Measurements from ENCODE around the gene DNASE1L2.
"Not testable (repeated sequence)": the region's sequence is repeated elsewhere in the genome, so short reads cannot be mapped to it uniquely, and the experiment has no call there.

Gene DNASE1L2, protein sequence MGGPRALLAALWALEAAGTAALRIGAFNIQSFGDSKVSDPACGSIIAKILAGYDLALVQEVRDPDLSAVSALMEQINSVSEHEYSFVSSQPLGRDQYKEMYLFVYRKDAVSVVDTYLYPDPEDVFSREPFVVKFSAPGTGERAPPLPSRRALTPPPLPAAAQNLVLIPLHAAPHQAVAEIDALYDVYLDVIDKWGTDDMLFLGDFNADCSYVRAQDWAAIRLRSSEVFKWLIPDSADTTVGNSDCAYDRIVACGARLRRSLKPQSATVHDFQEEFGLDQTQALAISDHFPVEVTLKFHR

DNA sequence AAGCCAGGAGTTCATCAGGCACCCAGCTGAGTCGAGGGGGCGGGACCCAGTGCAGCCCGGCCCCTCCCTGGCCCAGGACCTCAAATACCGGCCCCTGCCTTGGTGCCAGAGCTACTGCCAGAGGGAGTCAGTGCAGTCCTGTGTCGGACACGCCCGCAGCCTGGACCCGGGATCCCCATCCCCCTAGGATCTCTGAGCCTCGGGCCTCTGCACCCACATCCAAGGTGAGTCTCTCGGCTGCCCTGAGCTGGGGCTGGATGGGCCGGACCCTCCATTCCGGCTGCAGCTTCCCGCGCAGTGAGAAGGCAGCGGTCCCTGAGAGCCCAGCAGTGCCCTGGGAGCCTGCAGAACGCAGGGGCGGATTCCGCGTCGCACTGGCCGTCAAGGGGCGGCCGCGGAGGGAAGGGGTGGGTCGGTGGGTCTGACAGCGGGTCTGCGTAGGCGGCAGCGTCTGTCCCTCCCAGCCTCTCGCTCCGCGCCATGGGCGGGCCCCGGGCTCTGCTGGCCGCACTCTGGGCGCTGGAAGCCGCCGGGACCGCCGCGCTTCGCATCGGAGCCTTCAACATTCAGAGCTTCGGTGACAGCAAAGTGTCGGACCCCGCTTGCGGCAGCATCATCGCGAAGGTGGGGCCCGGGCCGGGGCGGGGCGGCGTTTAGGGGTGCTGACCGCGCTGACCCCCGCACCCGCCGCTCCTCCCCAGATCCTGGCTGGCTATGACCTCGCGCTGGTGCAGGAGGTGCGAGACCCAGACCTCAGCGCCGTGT lies at the start of gene DNASE1L2:
Gene DNASE1L2, plus strand, starts transcription at position 108 of the 765 bp plus-strand sequence. Its CDS starts 373 bp downstream, at position 481.
- DNase-seq (ENCODE audit: low spot score): no peak

DNA sequence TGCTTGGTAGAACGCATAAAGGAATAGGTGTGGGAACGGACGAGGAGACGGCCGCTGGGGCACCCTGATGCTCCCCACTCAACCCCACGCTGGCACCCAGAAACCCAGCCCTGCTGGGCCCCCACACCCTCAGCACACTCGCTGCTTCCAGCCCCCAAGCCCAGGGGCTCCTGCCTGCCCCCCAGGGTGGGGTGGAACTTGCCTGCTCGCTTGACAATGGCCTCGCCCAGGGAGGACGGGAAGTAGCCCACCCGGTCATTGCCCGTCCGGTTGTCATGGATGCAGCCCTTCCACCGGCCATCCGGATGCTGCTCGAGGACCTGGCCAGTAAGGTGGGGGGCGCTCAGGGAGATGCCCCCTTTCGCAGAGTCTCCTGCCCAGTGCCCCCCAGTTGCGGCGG lies 49.7 kb upstream of the DNASE1L2 start:
- DNase-seq (ENCODE audit: low spot score): no peak

DNA sequence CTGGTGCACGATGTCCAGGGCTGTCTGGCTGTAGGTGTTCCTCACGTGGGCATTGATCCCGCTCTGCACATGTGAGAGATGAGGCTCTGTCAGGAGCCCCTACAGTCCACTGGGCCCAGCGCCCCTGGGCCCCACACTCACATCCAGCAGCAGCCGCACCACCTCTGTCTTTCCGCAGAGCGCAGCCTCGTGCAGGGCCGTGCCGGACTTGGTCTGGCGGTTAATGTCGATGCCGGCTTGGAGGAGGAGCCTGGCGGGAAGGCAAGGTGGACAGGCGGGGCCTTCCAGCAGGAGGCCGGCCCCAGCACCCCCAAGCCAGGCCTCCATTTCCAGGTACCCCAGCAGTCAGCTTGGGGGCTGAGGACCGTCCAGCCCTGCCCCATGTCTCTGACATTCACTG lies 49.0 kb upstream of the DNASE1L2 start:
- DNase-seq (ENCODE audit: low spot score): no peak

DNA sequence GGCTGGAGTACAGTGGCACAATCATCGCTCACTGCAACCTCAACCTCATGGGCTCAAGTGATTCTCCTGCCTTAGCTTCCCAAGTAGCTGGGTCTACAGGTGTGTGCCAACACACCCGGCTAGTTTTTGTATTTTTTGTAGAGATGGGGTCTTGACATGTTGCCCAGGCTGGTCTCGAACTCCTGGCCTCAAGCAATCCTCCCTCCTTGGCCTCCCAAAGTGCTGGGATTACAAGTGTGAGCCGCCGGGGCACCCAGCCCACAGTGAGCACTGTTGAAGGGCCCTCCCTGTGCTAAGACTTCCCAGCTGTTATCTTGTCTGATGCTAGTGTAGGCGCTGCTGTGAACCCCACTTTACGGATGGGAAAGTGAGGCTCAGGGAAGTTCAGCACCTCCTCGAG lies 47.8 kb upstream of the DNASE1L2 start:
- DNase-seq (ENCODE audit: low spot score): no peak

DNA sequence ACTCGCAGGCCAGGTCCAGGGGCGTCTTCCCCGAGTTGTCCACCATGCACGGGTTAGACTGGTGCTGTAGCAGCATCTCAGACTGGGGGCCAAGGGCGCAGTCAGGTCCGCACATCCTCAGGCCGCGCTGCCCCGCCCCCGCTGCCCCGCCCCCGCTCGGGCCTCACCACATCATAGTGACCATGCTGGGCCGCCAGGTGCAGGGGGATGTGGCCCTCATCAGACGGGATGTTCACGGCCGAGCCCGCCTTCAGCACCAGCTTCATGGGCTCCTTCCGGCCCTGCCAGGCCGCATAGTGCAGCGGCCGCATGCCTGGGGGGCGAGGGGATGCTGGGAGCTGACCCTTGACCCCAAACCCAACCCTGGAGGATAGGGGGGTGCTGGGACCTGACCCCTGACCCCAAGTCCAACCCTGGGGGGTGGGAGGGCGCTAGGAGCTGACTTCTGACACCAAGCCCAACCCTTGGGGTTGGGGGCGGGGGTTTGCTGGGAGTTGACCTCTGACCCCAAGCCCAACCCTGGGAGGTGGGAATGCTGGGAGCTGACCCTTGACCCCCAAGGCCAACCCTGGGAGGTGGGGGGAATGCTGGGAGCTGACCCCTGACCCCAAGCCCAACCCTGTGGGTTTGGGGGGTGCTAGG lies 46.9 kb upstream of the DNASE1L2 start:
- no peak for DNase-seq (ENCODE audit: low spot score)

DNA sequence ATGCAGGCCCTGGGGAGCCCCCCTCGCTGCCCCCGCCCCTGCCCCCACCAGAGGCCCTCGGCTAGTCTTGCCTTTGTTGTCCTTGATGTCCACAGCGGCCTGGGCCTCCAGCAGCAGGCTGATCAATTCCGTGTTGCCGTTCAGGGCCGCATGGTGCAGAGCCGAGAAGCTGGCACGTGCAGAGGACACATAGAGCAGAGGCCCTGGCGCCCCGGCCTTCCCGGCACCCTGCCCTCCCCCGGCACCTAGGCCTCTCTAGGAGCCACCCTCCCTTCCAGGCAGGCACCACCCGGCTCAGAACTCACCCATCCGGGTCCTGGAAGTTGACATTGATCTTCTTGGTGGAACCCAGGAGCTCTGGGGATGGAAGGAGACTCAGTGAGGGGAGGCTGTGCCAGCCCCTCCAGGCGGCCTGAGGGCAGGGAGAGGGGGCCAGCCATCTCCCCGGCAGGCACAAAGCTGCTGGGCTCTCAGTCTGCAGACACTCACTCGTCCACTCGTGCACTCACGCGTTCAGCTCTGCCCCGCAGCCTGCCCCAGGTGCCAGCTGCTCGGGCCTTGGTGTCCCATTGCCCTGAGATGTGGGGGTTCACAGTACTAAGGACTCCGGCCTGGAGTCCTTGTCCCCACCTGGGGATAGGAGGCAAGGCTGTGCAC lies 46.1 kb upstream of the DNASE1L2 start:
- no peak for DNase-seq (ENCODE audit: low spot score)

DNA sequence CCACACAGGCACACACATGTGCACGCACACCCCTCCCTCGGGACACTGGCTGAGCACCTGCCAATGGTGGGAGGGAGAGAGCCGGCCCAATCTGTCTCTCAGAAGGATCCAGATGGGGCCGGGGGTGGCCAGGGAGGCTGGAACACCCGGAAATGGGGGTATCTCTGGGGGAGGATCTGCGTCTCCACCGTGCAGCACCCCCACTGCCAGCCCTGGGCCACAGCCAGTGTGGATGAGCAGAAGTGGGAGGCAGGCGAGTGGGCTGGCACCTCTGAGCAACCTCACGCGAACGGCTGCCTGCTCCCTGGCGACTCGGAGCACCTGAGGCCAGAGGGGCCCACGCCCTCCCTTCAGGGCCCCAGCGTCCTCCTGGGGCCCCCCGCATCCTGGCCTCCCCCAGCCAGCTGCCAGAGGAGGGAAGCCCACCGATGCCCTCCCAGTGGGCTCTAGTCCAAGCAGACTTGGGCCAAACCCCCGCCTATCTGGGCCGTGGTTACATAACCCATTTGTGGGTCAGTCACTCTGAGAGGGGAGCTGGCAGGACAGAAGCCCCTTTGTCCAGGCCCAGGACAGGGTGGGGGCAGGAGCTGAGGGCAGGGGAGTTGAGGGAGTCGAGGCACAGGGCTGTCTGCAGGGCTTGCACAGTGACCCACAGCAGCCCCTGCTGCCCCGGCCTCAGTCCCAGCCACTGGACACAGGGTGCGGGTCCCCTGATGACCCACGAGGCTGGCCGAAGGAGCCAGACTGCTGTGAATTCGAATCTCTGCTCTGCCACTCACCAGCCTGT lies 45.4 kb upstream of the DNASE1L2 start:
- no peak for DNase-seq (ENCODE audit: low spot score)

DNA sequence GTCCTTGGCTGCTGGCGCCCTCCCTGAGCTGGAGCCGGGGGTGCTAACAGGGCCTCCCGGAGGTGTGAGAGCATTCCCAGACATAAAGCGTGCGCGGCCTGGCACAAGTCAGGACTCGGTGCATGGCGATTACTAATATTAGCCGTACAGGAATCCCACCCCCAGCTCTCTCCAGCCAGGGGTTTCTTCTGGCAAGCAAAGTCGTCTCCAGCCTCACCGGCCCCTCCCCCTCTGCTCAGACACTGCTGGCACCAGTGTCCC lies 44.9 kb upstream of the DNASE1L2 start:
- no peak for DNase-seq (ENCODE audit: low spot score)

DNA sequence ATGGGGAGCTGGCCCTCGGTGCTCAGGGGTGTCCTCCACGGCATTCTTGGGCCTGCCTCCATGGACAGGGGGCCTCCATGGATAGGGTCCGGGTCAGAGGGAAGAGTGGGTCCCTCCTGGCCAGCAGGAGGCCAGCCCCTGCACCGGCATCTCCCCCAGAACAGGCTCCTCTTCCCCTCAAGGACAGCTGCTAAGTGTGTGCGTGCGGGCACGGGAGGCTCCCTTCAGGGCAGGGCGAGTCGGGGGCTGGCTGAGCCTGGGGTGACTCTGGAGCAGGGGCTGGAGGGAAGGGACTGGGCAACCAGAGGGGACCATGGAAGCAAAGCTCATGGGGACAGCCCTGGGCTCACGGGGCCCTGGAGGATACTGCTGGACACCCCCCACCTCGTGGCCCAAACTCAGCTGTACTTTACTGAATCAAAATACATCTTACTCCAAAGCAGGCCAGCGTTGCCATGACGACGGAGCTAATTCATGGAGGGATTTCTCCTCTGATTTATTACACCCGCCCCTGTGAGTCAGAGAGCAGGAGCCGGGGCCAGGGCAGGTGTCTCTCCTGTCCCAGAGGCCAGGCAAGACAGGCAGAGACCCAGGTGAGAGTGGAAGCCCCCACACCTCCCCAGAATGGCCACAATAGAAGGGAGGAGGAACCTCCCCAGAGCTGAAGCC lies 41.9 kb upstream of the DNASE1L2 start:
- no peak for DNase-seq (ENCODE audit: low spot score)

DNA sequence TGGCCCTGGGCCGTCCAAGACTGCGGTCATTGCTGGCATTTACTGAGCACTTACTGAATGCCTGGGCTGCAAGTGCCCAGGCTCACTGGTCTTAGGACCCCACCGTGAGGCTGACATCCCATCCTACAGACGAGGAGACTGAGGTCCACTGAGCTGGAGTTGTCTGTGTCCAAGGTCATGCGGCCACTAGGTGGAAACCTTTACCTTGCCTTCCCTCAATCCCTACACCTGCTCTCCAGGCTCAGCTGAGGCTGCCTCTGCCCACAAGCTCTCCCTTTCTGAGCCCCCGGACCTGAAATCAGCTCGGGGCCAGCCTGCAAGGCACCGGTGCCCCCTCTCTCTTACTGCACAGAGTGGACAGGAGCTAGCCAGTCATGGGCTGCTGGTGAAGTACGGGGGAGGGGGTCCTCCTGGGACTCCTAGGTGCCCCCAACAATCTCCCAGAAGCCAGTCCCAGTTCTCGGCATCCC lies 41.4 kb upstream of the DNASE1L2 start:
- no peak for DNase-seq (ENCODE audit: low spot score)

DNA sequence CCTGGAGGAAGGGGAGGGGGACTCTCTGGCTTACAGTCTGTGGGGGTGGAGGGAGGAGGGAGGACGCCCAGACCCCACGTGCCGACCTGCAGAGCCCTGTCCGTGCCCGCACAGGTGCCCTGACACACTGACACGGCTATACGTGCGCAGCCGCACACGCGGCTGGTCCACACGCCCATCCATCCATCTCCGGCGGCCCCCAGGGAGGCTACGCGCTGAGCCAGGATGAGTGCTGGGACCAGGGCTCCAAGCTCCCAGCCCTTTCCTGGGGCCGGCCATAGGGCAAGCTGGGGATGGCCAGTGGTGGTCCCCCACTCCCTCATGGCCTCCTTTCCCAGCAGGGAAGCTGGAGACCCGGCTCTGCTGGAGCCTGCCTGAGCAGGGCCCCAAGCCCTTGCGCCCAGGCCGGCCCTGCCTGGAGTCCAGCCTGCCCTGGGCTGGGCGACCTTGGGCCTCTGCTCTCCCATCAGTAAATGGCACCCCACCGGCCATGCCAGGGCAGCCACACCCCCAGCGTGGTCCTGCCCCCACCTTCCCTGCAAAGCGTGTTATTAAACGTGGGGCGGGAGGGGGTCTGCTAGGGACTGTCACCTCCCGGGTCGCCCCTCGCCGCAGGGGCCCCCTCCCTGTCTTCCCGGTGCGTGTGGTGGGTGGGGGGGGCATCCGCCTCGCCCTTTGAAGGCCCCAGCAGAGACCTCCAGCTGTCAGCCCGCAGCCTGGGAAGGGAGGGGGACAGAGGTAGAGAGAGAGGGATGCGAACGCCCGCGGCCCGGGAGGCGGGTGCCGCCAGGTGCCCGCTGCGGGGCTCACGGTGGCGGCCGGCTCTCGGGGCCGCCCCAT lies 40.7 kb upstream of the DNASE1L2 start:
- no peak for DNase-seq (ENCODE audit: low spot score)

DNA sequence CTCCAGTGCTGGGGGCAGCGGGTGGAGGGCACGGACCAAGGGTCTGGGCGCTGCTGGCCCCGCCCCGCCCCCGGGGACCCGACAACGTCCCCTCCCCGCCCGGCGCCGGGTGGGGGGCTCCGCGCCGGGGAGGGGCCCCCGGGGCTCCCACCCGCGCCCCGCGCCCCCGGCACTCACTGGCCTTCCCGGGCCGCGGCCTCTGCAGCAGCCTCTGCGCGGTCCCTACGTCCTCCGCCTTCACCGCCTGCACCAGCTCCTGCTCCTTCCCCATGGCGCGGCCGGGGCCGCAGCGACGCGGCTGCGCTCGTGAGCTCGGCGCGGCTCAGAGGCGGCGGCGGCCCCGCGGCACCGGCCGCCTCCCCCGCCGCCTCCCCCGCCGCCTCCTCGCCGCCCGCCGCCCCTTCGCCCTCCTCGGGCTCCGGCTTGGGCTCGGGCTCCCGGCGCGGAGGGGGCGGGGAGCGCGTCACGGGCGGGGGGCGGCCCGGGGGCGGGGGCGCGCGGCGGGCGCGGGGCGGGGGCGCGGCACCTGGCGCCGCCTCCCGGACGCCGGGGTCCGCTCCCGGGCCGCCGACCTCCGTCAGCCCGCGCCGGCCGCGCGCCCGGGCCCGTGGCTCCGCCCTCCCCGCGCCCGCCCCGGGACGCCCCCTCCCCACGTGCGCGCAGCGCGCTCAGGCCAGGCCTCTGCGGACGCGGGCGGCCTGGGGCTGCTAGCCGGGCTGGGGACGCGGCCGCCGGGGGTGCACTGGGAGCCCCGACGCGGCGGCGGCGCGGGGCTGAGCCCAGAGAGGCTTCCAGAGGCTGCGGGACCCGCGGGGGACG lies 39.9 kb upstream of the DNASE1L2 start, which contains the start of gene CASKIN1:
Gene CASKIN1, minus strand, starts transcription at position 444 of the 819 bp plus-strand sequence. Its CDS starts 173 bp downstream, at position 271.
- DNase-seq (ENCODE audit: low spot score): no peak

DNA sequence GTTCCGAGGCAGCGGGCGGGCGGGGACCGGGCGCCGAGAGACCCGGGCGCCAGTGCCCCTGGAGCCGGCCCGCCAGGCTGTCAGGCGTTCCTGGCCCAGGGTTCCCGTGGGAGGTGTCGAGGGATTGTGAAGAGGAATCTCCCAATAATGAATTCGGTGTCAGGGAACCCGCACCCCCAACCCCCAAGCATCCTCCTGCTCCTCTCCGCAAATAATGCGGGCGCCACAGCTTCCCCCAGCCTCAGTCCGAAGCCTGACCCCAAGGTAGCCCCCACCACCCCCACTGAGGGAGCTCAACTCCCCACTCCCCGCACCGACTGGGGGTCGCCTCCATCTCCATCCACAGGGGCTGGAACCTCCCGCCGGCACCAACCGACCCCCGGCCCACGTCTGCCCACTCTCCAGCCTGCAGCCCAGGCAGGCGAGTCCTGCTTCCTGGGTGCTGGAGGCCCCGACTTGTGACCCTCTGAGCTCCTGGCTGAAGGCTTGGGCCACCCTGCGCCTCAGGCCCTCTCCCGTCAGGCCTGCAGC lies 39.2 kb upstream of the DNASE1L2 start:
- no peak for DNase-seq (ENCODE audit: low spot score)

DNA sequence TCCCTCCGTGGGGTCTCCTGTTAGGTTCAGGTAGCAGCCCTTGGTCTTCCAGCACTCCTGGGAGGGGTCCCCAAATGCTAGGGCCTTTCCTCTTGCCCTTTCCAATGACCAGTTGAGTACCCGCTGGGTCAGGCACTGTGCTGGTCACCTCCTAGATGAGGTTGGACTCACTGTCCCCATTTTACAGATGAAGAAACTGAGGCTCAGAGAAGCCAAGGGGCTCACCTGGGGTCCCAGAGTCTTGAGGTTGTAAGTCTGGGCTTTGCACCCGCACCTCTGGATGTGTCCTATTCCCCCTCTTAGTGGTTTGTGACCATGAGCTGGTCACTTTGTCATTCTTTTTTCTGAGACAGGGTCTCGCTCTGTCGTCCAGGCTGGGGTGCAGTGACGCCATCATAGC lies 38.5 kb upstream of the DNASE1L2 start:
- no peak for DNase-seq (ENCODE audit: low spot score)

DNA sequence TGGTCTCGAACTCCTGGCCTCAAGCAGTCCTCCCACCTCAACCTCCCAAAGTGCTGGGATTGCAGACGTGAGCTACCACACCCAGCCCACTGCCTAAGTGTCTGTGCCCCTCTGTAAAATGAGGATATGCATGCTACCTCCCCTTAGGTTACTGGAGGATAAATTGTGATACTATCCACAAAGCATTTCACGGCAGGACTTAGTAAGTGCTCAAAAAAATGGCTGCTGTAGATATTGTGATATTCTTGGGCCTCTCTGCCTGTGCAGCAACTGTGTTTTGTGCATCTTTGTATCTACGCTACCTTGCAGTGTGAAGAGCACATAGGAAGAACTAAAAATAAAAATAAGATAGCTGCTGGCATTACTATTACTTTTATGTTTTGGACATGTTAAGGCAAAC lies 38.0 kb upstream of the DNASE1L2 start:
- DNase-seq (ENCODE audit: low spot score): no peak

DNA sequence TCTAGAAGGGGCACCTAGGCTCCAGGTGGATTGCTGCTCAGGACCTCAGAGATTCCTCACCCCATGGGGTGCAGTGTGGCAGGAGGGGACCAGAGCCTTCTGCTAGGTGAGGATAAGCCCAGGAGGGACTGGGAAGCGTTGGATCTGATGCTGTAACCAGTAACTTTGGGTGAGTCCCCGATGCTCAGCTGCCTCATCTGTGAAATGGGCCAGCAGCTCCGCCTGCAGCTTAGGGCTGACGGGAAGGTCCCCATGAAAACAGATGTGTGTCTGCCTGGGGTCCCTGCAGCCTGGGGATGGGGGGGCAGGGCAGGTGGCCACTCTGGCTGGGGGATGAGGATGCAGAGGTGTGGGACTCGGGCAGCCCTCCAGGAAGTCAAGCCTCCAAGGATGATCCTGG lies 37.1 kb upstream of the DNASE1L2 start:
- no peak for DNase-seq (ENCODE audit: low spot score)

DNA sequence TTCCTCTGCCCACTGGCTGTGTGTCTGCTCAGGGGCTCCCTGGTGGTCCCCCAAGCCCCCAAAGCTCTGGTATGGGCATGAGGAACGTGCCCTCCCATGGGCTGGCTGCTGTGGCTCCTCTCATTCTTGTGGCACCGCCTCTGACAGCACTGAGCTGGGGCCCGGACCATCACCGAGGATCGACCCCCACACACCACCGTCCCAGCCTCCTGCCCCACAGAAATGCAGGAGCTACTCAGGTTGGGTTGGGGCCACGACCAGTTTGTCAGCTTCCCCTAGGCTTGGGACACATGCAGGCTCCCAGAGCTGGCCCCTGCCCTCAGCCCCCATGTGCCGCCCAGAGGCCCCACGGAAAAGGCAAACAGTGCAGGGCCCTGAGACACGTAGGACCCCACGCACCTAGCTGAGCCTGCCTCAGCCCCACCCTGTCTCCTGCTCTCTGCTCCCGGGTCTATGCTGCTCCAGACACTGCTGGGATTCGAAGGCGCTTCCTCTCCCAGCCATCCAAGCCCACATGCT lies 36.6 kb upstream of the DNASE1L2 start:
- no peak for DNase-seq (ENCODE audit: low spot score)

DNA sequence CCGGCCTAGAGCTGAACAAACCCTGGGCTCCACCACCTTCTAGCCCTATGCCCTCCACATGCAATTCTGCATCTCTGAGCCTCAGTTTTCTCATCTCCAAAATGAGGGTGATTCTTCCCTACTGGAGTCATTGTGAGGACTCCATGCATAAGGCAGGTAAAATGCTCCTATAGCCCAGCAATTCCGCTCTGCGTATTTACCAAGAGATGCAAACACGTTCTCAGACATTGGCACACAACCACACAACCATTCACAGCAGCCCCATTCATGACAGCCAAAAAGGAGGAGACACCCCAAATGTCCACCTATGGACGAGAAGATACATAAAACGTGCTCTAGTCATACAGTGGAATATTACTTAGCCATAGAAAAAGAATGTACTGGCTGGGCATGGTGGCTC lies 35.9 kb upstream of the DNASE1L2 start:
- no peak for DNase-seq (ENCODE audit: low spot score)

DNA sequence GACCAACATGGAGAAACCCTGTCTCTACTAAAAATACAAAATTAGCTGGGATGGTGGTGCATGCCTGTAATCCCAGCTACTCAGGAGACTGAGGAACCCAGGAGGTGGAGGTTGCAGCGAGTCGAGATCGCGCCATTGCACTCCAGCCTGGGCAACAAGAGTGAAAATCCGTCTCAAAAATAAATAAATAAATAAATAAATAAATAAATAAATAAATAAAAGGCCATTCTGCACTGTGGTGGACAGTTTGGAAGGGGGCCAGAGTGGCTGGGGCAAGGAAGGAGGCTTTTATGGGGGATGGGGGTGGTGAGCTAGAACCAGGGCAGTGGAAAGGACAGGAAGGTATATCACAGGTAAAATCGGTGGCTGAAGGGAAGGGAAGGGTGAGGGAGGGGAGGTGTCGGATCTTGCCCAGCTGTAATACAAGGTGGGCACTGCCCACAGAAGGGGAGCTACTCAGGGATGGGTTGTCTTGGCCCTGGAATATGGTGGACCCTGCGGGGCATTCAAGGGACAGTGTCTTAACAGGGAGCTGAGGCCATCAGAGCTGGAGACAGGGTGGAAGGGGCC lies 33.0 kb upstream of the DNASE1L2 start:
- not testable (repeated sequence) for DNase-seq (ENCODE audit: low spot score)

All from COLO829 (cell line).